Liver (tissue), 9 donors: ENCODE results near the gene PSTPIP1. TPM values are rescaled to one million over a fixed set of nuclear protein-coding genes. Genes with fewer than 3 reads are reported as not detected.

Source experiments
- DNase-seq: peaks from one replicate; pipeline ENCODE4 v3.0.0-alpha.2; 2017; ENCODE audit warnings: low spot score
- H3K27ac ChIP-seq, 2 donors: one replicate each; pipeline ENCODE4 v1.7.0; 2013; ENCODE audit warnings: inconsistent platforms in 2 of 2, low read length in 2 of 2, control low read depth in 1 of 2, low read depth in 1 of 2, mild to moderate bottlenecking in 1 of 2
- H3K27me3 ChIP-seq, 4 donors: one replicate each; pipeline versions ENCODE4 v1.6.1 to v1.7.0; 2013; ENCODE audit warnings: low read length in 3 of 4, inconsistent platforms in 1 of 4, mild to moderate bottlenecking in 1 of 4, moderate library complexity in 1 of 4; ENCODE audit not compliant: control insufficient read depth in 4 of 4, insufficient read depth in 4 of 4
- H3K36me3 ChIP-seq, 4 donors: one replicate each; pipeline versions ENCODE4 v1.6.1 to v1.7.0; 2013; ENCODE audit warnings: low read length in 3 of 4, mild to moderate bottlenecking in 3 of 4, low read depth in 1 of 4, moderate library complexity in 1 of 4; ENCODE audit not compliant: control insufficient read depth in 4 of 4, insufficient read depth in 3 of 4
- H3K4me1 ChIP-seq, 4 donors: one replicate each; pipeline versions ENCODE4 v1.6.1 to v1.7.0; 2013; ENCODE audit warnings: low read length in 3 of 4, mild to moderate bottlenecking in 3 of 4, moderate library complexity in 1 of 4; ENCODE audit not compliant: control insufficient read depth in 4 of 4, insufficient read depth in 4 of 4
- H3K4me3 ChIP-seq, 3 donors: one replicate each; pipeline versions ENCODE4 v1.6.1 to v1.7.0; 2013; ENCODE audit warnings: low read length in 3 of 3, control low read depth in 1 of 3, low read depth in 1 of 3, mild to moderate bottlenecking in 1 of 3
- H3K9ac ChIP-seq, 2 donors: one replicate each; pipeline ENCODE4 v1.7.0; 2013; ENCODE audit warnings: low read length in 2 of 2, mild to moderate bottlenecking in 2 of 2, moderate library complexity in 2 of 2, control low read depth in 1 of 2, low read depth in 1 of 2
- H3K9me3 ChIP-seq, 4 donors: one replicate each; pipeline versions ENCODE4 v1.6.1 to v1.7.0; 2013; ENCODE audit warnings: low read length in 3 of 4; ENCODE audit not compliant: control insufficient read depth in 4 of 4
- EGR1 ChIP-seq, 2 donors: IDR thresholded peaks; 2 replicates each; pipeline ENCODE4 v1.6.1; 2016 to 2018; ENCODE audit warnings: antibody characterized with exemption in 2 of 2, low read depth in 2 of 2
- FOXA1 ChIP-seq: IDR thresholded peaks from 2 replicates; pipeline ENCODE4 v1.6.1; 2016; ENCODE audit warnings: antibody characterized with exemption
- FOXA2 ChIP-seq: IDR thresholded peaks from 2 replicates; pipeline ENCODE4 v1.6.1; 2016; ENCODE audit warnings: antibody characterized with exemption
- GABPA ChIP-seq, 2 donors: IDR thresholded peaks in 1 of 2; conservative IDR thresholded peaks in 1 of 2; 2 replicates each; pipeline ENCODE4 v1.6.1; 2016; ENCODE audit warnings: antibody characterized with exemption in 2 of 2, mild to moderate bottlenecking in 1 of 2, moderate library complexity in 1 of 2
- JUND ChIP-seq, 2 donors: IDR thresholded peaks; 2 replicates each; pipeline ENCODE4 v1.6.1; 2016; ENCODE audit warnings: antibody characterized with exemption in 2 of 2
- NR2F2 ChIP-seq: IDR thresholded peaks from 2 replicates; pipeline ENCODE4 v1.6.1; 2016; ENCODE audit warnings: antibody characterized with exemption
- TAF1 ChIP-seq: conservative IDR thresholded peaks from 2 replicates; pipeline ENCODE4 v1.6.1; 2016; ENCODE audit warnings: antibody characterized with exemption, mild to moderate bottlenecking
- WGBS: extraction: QIAGEN DNeasy Blood & Tissue Kit; methylation state at CpG from one replicate; pipeline ENCODE4 v1.1.7; 2013; 5-methylcytosine and 5-hydroxymethylcytosine counted together
- polyA plus RNA-seq, 2 donors: library from polyadenylated mRNA; stranded (reverse) in 1 of 2; unstranded in 1 of 2; fragments of 200-250 nt in 1 of 2; fragments of >200 nt in 1 of 2; fragmentation: Nextera tagmentation in 1 of 2; extraction: Ambion mirVana in 1 of 2; gene quantifications; one replicate each; pipeline versions ENCODE4 v1.2.1 to v1.2.3, GENCODE V29; 2013 to 2015
- total RNA-seq, 2 donors: library from RNA; depleted of rRNA; stranded (reverse); fragments of >200 nt; gene quantifications; one replicate each; pipeline ENCODE4 v1.2.3, GENCODE V29; 2014
- TF ChIP-seq, protein P1 (sequence below): IDR thresholded peaks from 2 replicates; pipeline ENCODE4 v1.6.1; 2016; ENCODE audit warnings: antibody characterized with exemption, mild to moderate bottlenecking
- TF ChIP-seq, protein P2 (sequence below): IDR thresholded peaks from 2 replicates; pipeline ENCODE4 v1.6.1; 2016; ENCODE audit warnings: antibody characterized with exemption
- TF ChIP-seq, protein P3 (sequence below): fragments of 150-350 bp; IDR thresholded peaks from 2 replicates; pipeline ENCODE4 v1.5.1; 2017; ENCODE audit warnings: improper control_type of control experiment, low read depth, low read length; ENCODE audit not compliant: missing input control
- donor health status: healthy.
- donor health status: healthy.
- donor health status: healthy.
- donor health status: healthy.
- donor health status: healthy.

PSTPIP1 gene
- total and polyA plus RNA-seq, 4 donors = 1.1 to 4.6 (median 3.0) TPM

DNA sequence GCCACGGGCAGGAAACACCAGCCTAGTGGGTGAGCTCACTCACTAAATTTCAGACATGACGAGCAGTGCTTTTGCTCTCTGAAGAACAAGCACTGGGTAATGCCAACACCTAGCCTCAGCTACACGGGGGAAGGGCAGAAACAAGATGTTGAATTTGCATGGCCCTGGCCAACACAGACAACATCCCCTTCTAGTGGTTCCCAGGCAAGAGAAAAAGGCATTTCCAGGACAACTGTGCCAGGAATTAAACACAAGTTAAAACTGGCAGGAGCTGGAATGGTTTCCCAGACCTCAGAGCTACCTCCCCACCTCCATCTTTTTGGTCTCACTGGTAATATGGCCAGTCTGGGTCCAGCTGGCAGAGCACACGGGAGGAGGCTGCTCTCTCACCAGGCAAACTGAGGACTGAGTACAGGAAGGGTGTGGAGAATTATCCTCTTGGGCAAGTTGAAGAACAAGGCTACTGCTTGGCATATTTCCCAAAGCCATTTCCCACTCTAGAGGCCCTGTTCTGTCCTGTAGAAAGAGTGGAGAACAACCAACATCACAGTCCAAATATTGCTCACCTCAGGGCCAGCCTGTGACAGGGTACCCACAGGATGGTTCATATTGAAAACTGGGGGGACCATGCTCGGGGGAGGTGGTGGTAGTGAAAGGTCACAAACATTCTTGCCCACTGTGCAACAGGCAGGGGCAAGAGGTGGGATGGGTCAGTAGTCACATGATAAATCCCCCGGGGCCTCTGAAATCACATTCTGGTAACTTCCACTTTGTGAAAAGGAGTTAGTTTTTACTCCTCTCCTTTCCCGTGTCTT is 49.5 kb downstream of the PSTPIP1 start:
- no peaks in the 10 kb centered on the region for H3K9me3 ChIP-seq
- WGBS = 87% methylated on average over 7 of the region's 7 CpGs
- no peak for DNase-seq
- H3K4me1 ChIP-seq = no peaks in the 10 kb centered on the region
- H3K27me3 ChIP-seq = no peaks in the 10 kb centered on the region
- H3K27ac ChIP-seq = no peak overlapping the region
- TF ChIP-seq, protein P1, sequence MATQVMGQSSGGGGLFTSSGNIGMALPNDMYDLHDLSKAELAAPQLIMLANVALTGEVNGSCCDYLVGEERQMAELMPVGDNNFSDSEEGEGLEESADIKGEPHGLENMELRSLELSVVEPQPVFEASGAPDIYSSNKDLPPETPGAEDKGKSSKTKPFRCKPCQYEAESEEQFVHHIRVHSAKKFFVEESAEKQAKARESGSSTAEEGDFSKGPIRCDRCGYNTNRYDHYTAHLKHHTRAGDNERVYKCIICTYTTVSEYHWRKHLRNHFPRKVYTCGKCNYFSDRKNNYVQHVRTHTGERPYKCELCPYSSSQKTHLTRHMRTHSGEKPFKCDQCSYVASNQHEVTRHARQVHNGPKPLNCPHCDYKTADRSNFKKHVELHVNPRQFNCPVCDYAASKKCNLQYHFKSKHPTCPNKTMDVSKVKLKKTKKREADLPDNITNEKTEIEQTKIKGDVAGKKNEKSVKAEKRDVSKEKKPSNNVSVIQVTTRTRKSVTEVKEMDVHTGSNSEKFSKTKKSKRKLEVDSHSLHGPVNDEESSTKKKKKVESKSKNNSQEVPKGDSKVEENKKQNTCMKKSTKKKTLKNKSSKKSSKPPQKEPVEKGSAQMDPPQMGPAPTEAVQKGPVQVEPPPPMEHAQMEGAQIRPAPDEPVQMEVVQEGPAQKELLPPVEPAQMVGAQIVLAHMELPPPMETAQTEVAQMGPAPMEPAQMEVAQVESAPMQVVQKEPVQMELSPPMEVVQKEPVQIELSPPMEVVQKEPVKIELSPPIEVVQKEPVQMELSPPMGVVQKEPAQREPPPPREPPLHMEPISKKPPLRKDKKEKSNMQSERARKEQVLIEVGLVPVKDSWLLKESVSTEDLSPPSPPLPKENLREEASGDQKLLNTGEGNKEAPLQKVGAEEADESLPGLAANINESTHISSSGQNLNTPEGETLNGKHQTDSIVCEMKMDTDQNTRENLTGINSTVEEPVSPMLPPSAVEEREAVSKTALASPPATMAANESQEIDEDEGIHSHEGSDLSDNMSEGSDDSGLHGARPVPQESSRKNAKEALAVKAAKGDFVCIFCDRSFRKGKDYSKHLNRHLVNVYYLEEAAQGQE = no peak
- TF ChIP-seq, protein P2, sequence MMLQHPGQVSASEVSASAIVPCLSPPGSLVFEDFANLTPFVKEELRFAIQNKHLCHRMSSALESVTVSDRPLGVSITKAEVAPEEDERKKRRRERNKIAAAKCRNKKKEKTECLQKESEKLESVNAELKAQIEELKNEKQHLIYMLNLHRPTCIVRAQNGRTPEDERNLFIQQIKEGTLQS = no peak
- TF ChIP-seq JUND (IDR thresholded peaks at IDR 0.05) = no peak
- no peak for TF ChIP-seq GABPA (IDR thresholded peaks at IDR 0.05 in 1 of 2, conservative IDR thresholded peaks at IDR 0.05 in 1 of 2)
- no peak for TF ChIP-seq FOXA1
- H3K36me3 ChIP-seq = peaks cover 0 to 11% (median 7%) of the 10 kb centered on the region in 4 donors
- no peak overlapping the region for H3K9ac ChIP-seq
- H3K4me3 ChIP-seq = no peak overlapping the region

DNA sequence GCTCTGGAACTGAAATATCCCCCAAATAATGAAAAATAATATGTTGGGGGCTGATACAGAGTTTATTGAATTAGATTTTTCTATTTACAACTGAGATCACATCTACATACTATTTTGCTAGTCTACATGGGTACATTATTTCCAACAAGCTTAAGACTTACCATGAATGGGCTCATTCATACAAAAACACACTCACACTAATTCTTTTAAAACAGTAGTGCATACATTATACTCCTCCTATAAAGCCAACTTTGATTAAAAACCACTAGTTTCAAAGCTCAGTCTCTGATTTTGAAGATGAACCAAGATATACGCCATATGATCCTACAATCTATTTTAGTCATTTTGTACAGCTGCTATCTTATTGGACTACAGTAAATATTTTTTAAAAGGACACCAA is 51.1 kb downstream of the PSTPIP1 start:
- 97% methylated on average over 1 of the region's 1 CpG for WGBS
- DNase-seq = no peak
- Histone ChIP-seq H3K4me1 (no peaks in the 10 kb centered on the region), H3K4me3 (no peak overlapping the region), H3K36me3 (peaks cover 0 to 11% (median 7%) of the 10 kb centered on the region in 4 donors), H3K9ac (no peak overlapping the region), H3K27me3 (no peaks in the 10 kb centered on the region), H3K9me3 (no peaks in the 10 kb centered on the region), H3K27ac (no peak overlapping the region)
- TF ChIP-seq NR2F2 (no peak), JUND (IDR thresholded peaks at IDR 0.05) (no peak), FOXA2 (no peak), EGR1 (IDR thresholded peaks at IDR 0.05; ENCODE audit: low read depth in 2 of 2) (no peak), TAF1 (no peak), GABPA (IDR thresholded peaks at IDR 0.05 in 1 of 2, conservative IDR thresholded peaks at IDR 0.05 in 1 of 2) (no peak)
- TF ChIP-seq, protein P3, sequence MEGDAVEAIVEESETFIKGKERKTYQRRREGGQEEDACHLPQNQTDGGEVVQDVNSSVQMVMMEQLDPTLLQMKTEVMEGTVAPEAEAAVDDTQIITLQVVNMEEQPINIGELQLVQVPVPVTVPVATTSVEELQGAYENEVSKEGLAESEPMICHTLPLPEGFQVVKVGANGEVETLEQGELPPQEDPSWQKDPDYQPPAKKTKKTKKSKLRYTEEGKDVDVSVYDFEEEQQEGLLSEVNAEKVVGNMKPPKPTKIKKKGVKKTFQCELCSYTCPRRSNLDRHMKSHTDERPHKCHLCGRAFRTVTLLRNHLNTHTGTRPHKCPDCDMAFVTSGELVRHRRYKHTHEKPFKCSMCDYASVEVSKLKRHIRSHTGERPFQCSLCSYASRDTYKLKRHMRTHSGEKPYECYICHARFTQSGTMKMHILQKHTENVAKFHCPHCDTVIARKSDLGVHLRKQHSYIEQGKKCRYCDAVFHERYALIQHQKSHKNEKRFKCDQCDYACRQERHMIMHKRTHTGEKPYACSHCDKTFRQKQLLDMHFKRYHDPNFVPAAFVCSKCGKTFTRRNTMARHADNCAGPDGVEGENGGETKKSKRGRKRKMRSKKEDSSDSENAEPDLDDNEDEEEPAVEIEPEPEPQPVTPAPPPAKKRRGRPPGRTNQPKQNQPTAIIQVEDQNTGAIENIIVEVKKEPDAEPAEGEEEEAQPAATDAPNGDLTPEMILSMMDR = no peak
- TF ChIP-seq, protein P2 = no peak
